ENCODE data around the gene CC2D2A. TPM values are rescaled to one million over a fixed set of nuclear protein-coding genes. Genes with fewer than 3 reads are reported as not detected.

CC2D2A gene
- total RNA-seq, 1 experiment from 2014 or later = 29.7 TPM

DNA sequence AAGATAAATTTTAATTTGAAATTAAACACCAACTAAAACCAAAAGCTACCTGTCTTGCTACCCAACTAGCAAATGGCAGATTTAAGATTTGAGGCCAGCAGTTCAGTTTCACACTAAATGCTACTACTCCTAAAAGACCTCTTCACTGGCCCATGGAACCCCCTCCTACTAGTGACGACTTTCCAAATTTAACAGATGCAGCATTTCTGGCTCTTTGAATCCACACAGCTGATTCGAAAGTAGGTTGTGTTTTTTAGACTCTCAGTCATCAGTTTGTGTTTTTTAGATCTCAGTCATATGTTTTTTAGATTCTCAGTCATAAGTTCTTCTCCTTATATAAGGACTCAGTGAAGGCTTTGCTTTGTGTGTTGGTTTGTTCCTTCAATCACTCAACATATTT is 11.1 kb upstream of the CC2D2A start:
- DNase-seq (ENCODE audit: low spot score) = no peak
- BruUV-seq (replicated peaks) = no TSS peak
- Histone ChIP-seq H3K4me3 (ENCODE audit: low read depth, low read length, poor library complexity, severe bottlenecking) (no peak overlapping the region), H3K9me3 (ENCODE audit: low read depth, low read length, poor library complexity, severe bottlenecking) (no peaks in the 10 kb centered on the region), H3K27me3 (replicated peaks; ENCODE audit: insufficient read depth, low read depth, low read length, poor library complexity) (no peaks in the 10 kb centered on the region), H3K4me1 (ENCODE audit: insufficient read depth, low read length, poor library complexity, severe bottlenecking) (peaks cover 32% of the 10 kb centered on the region), H3K27ac (ENCODE audit: low read depth, low read length, poor library complexity, severe bottlenecking) (no peak overlapping the region), H3K36me3 (ENCODE audit: insufficient read depth, low read length, poor library complexity, severe bottlenecking) (no peaks in the 10 kb centered on the region)
- TF ChIP-seq, protein P1, sequence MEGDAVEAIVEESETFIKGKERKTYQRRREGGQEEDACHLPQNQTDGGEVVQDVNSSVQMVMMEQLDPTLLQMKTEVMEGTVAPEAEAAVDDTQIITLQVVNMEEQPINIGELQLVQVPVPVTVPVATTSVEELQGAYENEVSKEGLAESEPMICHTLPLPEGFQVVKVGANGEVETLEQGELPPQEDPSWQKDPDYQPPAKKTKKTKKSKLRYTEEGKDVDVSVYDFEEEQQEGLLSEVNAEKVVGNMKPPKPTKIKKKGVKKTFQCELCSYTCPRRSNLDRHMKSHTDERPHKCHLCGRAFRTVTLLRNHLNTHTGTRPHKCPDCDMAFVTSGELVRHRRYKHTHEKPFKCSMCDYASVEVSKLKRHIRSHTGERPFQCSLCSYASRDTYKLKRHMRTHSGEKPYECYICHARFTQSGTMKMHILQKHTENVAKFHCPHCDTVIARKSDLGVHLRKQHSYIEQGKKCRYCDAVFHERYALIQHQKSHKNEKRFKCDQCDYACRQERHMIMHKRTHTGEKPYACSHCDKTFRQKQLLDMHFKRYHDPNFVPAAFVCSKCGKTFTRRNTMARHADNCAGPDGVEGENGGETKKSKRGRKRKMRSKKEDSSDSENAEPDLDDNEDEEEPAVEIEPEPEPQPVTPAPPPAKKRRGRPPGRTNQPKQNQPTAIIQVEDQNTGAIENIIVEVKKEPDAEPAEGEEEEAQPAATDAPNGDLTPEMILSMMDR (conservative IDR thresholded peaks at IDR 0.05; ENCODE audit: low read depth, low read length) = no peak
- no peak for TF ChIP-seq EZH2 (IDR thresholded peaks at IDR 0.05; ENCODE audit: borderline replicate concordance, low read depth, low read length, poor library complexity, severe bottlenecking)
- POLR2A ChIA-PET (ENCODE audit: low non-redundant PET) = no interaction called here
- CTCF ChIA-PET = interaction anchor here (0.6 to 3.2 kb wide), 2 partner anchors 221 to 455 kb away, joined by 3 to 19 read pairs; no protein-coding TSS in a partner anchor
- intact Hi-C loops (cut with micrococcal nuclease; ENCODE audit: unreplicated experiment) = loop anchor here (5.0 to 10.0 kb wide), 4 partner anchors 56 to 1804 kb away; no protein-coding TSS in a partner anchor

DNA sequence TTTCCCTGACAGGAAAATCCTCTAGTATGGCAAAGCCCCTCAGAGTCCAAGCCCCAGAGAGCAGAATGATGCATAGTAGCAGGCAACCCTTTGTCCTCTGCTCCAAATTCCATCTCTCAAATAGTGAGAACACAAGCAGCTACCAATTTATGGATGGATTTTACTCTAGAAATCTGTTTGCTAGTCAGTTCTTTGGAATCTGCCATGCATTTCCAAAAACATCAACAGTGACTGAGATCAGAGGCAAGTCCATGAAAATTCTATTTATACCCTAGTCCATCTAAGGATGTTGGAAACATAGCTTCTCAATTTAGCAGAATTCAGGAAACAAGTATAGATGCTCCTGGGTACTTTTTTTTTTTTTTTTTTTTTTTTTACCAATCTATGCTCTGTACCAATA is 10.0 kb upstream of the CC2D2A start:
- intact Hi-C loops (cut with micrococcal nuclease; ENCODE audit: unreplicated experiment) = loop anchor here (5.0 to 10.0 kb wide), 4 partner anchors 57 to 1805 kb away; no protein-coding TSS in a partner anchor
- POLR2A ChIA-PET (ENCODE audit: low non-redundant PET) = no interaction called here
- CTCF ChIA-PET = interaction anchor here (0.7 kb wide), 3 partner anchors 20 to 167 kb away, joined by 5 to 6 read pairs (median 5); no protein-coding TSS in a partner anchor

DNA sequence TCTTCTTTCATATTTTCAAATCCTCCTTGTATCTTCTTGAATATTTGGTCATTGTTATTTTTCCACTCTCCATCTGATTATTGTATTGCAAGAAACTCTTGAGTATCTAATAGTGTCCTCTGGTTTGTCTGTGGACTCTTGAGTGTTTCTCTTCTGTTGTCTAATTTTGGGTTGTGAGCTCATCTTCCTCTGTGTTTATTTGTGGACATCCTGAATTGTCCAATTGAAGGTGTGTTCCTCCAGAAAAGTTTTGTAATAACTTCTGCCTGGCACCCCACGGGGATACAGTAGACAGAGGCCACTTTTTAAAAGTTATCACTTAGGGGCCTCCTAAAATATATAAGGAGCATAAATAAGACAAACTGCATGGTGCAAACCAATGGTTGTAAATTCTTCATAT is 3.1 kb upstream of the CC2D2A start:
- ChIA-PET CTCF (no interaction called here), POLR2A (ENCODE audit: low non-redundant PET) (no interaction called here)
- no peak for DNase-seq (ENCODE audit: low spot score)
- H3K9me3 ChIP-seq (ENCODE audit: low read depth, low read length, poor library complexity, severe bottlenecking) = no peaks in the 10 kb centered on the region
- H3K4me1 ChIP-seq (ENCODE audit: insufficient read depth, low read length, poor library complexity, severe bottlenecking) = no peaks in the 10 kb centered on the region
- H3K4me3 ChIP-seq (ENCODE audit: low read depth, low read length, poor library complexity, severe bottlenecking) = no peak overlapping the region
- H3K36me3 ChIP-seq (ENCODE audit: insufficient read depth, low read length, poor library complexity, severe bottlenecking) = no peaks in the 10 kb centered on the region
- no peaks in the 10 kb centered on the region for H3K27me3 ChIP-seq (replicated peaks; ENCODE audit: insufficient read depth, low read depth, low read length, poor library complexity)
- no peak overlapping the region for H3K27ac ChIP-seq (ENCODE audit: low read depth, low read length, poor library complexity, severe bottlenecking)
- TF ChIP-seq, protein P1 (conservative IDR thresholded peaks at IDR 0.05; ENCODE audit: low read depth, low read length) = no peak
- no peak for TF ChIP-seq EZH2 (IDR thresholded peaks at IDR 0.05; ENCODE audit: borderline replicate concordance, low read depth, low read length, poor library complexity, severe bottlenecking)
- intact Hi-C loops (cut with micrococcal nuclease; ENCODE audit: unreplicated experiment) = no loop called here
- no TSS peak for BruUV-seq (replicated peaks)

More for the DNA sequence above, 10.0 kb upstream of the CC2D2A start:
- Histone ChIP-seq H3K9me3 (ENCODE audit: low read depth, low read length, poor library complexity, severe bottlenecking) (no peaks in the 10 kb centered on the region), H3K4me3 (ENCODE audit: low read depth, low read length, poor library complexity, severe bottlenecking) (no peak overlapping the region), H3K27me3 (replicated peaks; ENCODE audit: insufficient read depth, low read depth, low read length, poor library complexity) (no peaks in the 10 kb centered on the region), H3K36me3 (ENCODE audit: insufficient read depth, low read length, poor library complexity, severe bottlenecking) (no peaks in the 10 kb centered on the region), H3K27ac (ENCODE audit: low read depth, low read length, poor library complexity, severe bottlenecking) (no peak overlapping the region), H3K4me1 (ENCODE audit: insufficient read depth, low read length, poor library complexity, severe bottlenecking) (peaks cover 32% of the 10 kb centered on the region)
- no peak for TF ChIP-seq EZH2 (IDR thresholded peaks at IDR 0.05; ENCODE audit: borderline replicate concordance, low read depth, low read length, poor library complexity, severe bottlenecking)
- TF ChIP-seq, protein P1 (conservative IDR thresholded peaks at IDR 0.05; ENCODE audit: low read depth, low read length) = no peak
- DNase-seq (ENCODE audit: low spot score) = no peak
- BruUV-seq (replicated peaks) = no TSS peak
